Central memory CD4-positive, alpha-beta T cell (primary cell): Measurements from ENCODE around the gene PFDN2.

Experiments used
- DNase-seq: peaks from one replicate; pipeline ENCODE4 v3.0.0; 2022
- total RNA-seq, 3 experiments: gene quantifications; one replicate each; lab custom pipeline; 2026; lab: John Stamatoyannopoulos, UW

The PFDN2 gene, protein sequence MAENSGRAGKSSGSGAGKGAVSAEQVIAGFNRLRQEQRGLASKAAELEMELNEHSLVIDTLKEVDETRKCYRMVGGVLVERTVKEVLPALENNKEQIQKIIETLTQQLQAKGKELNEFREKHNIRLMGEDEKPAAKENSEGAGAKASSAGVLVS
- 8.7 to 75.4 (median 13.4) reads per million in 3 experiments for total RNA-seq

DNA sequence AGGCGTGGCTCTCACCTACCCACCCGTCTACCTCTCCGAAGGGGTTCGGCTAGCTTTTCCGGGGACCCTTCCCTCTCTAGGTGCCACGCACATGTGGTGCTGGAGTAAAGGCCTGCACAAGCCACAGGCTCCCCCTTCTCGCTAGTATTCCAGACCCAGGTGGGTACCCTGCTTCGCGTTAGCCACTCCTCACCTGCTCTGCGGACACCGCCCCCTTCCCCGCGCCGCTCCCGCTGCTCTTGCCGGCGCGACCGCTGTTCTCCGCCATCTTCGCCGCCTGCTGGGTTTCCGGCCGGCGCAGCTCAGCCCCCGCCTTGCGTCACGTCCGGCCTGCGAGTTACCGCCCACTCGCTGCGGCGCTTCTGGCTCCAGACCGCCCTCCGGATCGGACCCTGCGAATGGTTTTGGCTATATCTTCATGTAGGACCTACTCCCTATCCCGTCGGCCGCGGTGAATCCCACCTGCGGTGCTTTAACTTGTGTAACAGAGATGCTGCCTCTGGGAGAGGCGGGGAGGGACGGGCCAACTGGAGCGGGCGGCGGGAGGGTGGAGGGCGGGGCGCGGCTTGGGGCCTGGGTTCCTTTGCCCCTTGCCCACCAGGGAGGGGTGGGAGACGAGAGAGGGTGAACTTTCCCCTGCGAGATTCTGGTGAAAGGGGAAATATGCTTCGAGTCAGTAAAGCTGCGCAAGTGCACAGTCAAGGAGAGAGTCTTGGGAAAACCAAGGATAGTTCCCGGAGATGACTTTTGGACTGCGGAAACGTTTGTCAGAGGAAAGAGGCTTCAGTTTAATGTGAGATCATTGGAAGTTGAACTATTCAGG is at the start of gene PFDN2, which contains the start of gene NIT1:
Gene PFDN2, minus strand, starts transcription at position 279 of the 823 bp plus-strand sequence. Its CDS starts 11 bp downstream, at position 268.
Gene NIT1, plus strand, starts transcription at position 347 of the 823 bp plus-strand sequence. Its CDS starts 72 bp downstream, at position 419.
- peak; percentile 83 for DNase-seq

DNA sequence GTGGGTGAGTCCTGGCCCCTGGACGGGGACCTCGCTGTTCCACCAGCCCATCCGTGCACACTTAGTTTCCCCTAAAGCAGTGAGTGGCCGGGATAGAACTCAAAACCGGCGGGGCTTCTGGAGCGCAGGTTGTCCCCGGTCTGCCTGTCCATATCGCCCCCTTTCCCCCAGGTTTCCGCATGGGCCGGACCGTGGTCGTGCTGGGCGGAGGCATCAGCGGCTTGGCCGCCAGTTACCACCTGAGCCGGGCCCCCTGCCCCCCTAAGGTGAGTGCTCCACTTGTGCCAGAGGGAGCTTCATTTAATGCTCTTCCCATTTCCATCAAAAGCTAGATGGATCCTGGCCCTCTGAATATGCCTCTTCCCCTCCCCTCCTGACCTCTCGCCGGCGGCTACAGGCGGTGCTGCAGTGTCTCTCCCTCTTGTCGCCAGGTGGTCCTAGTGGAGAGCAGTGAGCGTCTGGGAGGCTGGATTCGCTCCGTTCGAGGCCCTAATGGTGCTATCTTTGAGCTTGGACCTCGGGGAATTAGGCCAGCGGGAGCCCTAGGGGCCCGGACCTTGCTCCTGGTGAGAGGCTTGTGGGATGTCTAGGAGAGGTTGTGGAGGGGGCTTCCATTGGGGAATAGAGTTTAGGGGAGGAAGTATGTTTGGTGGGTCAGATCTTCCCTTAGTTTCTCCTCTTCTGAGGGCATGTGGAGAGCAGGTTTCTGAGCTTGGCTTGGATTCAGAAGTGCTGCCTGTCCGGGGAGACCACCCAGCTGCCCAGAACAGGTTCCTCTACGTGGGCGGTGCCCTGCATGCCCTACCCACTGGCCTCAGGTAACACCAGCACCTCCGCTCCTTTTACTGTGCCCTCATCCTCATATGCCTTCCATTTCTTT is 49.1 kb upstream of the PFDN2 start:
- no peak for DNase-seq

DNA sequence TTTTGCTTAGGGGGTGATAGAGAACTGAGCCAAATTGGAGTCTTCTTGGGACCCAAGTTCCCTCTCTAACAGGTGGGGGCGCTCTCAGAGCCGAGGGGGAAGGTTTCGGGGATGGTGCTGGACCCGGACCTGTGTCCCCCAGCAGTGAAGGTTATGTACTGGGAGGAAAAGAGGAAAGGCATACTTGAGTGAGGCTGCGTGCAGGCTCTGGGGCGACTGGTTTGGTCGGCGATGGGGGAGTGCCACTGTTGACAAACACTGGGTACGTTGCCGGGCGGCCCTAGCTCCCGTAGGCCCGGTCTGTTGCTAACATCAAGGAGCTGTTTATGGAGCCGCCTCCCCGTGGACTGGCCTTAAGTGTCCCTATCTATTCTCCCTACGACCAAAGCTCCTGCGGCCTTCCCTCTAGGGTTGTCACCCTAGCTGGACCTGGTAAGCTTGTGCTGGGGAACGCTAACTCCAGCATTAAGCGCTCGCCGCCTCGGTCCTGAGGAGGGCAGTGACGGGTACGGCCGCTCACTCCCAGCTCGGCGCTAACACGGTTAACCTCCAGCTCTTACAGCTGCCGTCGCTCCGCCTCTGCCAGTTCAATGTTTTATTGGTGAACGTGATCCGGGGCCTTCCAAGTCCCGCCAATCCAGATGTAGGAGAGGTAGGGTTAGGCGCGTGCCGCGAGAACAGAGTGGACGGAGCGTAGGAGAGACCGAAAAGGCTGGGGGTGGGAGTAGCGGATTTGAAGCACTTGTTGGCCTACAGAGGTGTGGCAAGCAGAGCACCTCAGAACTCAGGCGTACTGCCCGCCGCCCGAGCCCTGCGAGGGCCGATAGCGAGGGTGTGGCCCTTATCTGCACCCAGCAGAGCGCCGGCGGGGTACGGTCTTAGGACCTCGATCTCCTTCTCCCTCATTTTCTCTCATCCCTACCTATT is 48.2 kb upstream of the PFDN2 start, which contains the start of gene PPOX:
Gene PPOX, plus strand, starts transcription at position 685 of the 927 bp plus-strand sequence. CDS start 422 bp downstream, outside the sequence.
- peak; percentile 96 for DNase-seq

DNA sequence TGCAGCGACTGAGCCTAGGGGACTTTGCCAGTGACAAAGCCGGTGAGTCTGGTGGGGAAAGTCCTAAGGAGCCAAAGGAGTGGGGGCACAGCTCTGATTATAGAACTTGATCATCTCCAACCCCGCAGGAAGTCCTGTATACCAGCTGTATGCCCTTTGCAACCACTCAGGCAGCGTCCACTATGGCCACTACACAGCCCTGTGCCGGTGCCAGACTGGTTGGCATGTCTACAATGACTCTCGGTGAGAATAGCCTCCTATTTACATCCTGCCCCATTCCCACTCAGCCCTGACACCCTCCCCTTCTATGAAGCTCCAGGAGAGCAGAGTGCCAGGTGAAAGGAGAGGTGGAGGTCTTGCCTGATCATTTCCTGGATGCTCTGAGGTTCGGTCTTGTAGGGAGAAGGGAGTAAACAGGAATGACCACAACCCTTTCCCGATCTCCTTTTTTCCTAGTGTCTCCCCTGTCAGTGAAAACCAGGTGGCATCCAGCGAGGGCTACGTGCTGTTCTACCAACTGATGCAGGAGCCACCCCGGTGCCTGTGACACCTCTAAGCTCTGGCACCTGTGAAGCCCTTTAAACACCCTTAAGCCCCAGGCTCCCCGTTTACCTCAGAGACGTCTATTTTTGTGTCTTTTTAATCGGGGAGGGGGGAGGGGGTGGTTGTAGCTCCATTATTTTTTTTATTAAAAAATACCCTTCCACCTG is 47.2 kb upstream of the PFDN2 start:
- no peak for DNase-seq

DNA sequence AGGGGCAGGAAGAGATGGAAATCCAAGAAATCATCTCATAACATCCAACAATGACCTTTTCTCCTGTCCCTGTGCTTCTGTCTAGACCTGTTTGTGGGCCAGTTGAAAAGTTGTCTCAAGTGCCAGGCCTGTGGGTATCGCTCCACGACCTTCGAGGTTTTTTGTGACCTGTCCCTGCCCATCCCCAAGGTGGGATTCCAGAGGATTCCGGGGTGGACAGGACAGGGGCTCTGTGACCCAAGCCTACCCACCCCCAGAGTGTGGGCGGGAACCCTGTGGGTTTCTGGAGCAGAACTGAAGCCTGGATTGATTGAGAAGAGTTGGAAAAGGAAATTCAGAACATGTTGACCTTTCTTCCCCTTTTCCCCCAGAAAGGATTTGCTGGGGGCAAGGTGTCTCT is 46.0 kb upstream of the PFDN2 start:
- no peak for DNase-seq

DNA sequence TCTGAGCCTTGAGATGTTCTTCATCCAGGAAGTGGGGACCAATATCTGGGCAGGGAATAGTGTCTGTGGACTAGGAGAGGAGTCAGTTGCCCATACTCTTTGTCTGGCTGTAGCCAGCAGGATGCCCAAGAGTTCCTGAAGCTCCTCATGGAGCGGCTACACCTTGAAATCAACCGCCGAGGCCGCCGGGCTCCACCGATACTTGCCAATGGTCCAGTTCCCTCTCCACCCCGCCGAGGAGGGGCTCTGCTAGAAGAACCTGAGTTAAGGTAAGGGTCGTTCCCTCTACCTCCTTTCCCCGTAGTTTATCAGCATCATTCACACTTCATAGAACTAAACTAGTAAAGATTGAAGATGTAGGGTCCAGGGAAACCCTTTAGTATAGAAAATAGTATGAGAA is 45.0 kb upstream of the PFDN2 start:
- no peak for DNase-seq

DNA sequence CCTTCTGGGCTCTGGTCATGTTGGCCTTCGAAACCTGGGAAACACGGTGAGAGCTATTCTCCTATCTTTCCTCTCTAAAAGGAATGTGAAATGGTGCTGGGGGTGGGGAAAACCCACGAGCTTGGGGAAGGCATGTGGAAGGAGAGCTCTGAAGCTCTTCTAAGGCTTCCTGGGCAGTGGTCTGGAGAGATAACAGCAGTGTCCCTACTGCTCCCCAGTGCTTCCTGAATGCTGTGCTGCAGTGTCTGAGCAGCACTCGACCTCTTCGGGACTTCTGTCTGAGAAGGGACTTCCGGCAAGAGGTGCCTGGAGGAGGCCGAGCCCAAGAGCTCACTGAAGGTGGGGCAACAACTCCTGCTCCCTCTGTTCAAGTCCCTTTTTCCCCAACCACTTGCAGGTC is 44.2 kb upstream of the PFDN2 start:
- no peak for DNase-seq

DNA sequence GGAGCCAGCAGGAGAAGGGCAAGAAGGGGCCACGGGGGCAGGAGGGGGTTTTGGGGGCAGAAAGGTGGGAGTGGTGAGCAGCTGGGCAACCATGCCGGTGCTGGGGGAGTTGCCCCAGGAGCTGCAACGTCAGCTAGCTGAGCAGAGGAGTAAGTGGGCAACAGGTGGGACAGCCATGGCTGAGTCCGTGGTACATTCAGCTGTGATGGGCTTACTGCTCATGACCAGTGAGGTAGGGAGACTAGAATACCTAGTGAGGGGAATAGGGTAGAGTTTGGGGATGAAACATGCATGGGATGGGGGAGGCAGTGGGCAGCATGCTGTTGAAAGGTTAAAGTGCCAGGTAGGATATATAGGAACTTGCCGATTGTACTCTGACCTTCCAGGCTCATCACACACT is 43.8 kb upstream of the PFDN2 start:
- no peak for DNase-seq

DNA sequence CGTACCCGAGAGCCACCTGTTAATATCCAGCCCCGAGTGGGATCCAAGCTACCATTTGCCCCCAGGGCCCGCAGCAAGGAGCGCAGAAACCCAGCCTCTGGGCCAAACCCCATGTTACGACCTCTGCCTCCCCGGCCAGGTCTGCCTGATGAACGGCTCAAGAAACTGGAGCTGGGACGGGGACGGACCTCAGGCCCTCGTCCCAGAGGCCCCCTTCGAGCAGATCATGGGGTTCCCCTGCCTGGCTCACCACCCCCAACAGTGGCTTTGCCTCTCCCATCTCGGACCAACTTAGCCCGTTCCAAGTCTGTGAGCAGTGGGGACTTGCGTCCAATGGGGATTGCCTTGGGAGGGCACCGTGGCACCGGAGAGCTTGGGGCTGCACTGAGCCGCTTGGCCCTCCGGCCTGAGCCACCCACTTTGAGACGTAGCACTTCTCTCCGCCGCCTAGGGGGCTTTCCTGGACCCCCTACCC is 42.9 kb upstream of the PFDN2 start:
- no peak for DNase-seq

DNA sequence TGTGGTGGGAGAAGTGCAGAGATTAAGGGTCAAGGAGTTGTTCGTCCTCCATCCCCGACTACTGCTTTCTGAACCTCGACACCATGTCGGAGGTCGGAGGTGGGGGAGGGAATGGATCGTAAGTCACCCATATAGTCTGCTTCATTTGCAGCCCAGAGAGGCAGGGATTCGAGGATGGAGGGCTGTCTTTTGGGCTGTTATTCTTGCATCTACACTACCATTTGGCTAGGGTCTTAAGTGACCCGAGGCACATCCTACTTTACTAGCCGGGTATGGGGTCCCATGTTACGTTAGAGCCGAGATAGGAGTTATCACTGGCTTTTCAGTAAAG is 42.0 kb upstream of the PFDN2 start:
- DNase-seq = no peak

DNA sequence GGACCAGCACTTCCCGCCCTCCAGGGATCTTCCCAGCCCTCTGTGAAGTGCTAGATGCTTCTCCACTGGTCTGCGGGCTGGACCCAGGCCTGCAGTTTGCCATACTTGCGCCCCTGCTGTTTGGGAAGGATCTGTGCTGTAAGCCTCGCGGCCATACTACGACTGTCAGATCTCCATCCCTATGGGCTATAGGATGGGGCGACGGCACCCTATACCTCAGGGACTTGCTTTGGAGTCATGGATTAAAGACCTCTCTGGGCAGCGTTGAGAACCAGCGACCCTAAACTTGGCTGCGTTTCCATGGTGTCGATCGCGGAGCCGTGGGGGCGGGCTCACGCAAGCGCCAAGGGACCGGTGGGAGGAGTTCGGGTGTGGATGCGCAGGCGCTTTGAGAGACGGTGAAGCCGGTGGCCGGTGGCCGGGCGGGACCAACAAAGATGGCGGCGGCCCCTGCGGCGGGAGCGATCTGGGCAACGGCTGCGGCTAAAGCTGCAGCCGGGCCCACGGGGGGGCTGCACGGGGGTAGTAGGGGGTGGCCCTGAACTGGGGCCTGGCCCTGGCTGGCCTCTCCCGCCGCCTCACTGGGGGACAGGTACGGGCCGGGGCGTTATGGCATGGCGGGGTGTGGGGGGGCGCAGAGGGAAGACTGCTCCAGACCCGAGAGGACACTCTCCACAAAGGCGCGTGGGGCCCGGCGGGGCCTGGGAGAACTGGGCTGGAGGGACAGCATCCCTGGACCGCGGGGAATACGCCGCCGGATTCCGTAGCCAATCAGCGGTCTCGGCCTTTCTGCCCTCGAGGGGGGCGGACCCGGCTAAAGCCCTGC is 41.5 kb upstream of the PFDN2 start, which contains the start of gene USP21:
Gene USP21, plus strand, starts transcription at position 414 of the 826 bp plus-strand sequence. CDS start 1,141 bp downstream, outside the sequence.
- peak; percentile 90 for DNase-seq

DNA sequence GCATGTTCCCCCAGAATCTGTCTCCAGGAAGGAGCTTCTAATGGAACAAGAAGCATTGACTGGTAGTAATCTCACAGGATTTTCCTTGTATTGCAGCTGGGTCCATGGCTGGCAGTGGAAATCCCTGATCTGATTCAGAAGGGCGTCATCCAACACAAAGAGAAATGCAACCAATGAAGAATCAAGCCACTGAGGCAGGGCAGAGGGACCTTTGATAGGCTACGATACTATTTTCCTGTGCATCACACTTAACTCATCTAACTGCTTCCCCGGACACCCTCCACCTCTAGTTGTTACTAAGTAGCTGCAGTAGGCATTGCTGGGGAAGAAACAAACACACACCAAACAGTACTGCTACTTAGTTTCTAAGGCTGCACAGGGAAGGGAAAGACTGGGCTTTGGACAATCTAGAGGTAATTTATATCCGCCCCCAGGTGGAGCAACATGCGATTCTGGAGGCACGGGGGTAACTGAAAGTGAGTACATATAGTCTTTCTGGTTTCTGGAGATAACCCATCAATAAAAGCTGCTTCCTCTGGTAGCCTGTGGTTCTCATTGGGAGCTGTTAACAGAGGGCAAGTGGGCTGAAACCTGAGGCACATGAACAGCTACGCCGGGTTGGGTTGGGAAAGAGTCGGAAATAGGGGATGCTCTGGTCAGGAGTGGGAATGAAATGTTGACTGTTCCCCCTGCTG is 40.6 kb upstream of the PFDN2 start:
- no peak for DNase-seq

DNA sequence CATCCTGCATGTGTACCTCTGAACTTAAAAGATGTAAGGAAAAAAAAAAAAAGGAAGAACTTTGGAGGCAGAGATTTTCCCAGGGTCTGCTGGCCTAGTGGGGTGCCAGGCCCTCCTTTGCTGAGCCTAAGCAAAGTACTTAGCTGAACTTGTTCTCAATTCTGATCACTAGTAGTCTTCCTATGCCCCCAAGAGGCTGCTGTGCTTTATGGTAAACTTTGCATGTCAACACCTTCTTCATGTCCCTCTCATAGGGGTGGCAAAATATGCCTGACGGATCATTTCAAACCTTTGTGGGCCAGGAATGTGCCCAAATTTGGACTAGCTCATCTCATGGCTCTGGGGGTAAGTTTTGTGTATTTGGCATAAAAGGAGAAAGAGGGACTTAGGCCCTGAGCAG is 40.0 kb upstream of the PFDN2 start:
- DNase-seq = no peak

DNA sequence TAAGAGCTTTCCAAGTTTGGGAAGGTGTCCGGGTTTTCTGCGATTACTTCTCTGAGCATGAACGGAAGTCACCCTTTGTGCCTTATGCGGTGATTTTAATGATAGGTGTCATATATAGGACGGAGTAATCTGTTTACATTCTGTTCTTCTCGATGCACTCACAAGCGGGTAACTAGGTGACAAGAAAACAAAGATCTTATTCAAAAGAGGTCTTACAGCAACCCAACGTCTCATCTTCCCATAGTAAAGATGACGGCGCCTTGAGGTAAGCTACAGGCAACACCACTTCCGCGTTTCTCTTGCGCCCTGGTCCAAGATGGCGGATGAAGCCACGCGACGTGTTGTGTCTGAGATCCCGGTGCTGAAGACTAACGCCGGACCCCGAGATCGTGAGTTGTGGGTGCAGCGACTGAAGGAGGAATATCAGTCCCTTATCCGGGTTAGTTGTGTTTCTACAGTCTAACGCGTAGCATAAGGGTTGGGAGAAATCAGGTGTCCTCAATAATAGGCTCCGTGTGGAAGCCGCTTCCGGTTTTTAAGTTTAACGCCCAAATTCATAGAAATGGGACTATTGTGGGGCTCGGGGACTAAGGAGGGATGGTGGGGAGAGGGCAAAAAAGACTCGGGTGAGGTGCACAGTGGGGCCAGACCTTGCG is 36.0 kb upstream of the PFDN2 start, which contains the start of gene UFC1:
Gene UFC1, plus strand, starts transcription at position 297 of the 656 bp plus-strand sequence. Its CDS starts 20 bp downstream, at position 317.
- peak; percentile 90 for DNase-seq

DNA sequence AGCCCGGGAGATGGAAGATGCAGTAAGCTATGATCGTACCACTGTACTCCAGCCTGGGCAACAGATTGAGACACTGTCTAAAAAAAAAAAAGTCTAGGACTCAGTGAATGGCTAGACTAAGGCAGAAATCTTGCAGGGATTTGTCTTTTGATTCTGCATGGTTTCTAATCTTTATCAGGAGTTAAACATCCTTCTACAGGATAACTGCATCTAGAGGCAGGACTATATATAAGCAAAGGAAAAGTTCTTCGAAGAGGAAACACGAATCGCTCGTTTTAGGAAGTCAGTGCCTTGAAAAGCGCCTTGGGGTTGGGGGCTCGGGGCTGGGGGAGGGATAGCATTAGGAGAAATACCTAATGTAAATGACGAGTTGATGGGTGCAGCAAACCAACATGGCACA is 35.3 kb upstream of the PFDN2 start:
- DNase-seq = no peak

DNA sequence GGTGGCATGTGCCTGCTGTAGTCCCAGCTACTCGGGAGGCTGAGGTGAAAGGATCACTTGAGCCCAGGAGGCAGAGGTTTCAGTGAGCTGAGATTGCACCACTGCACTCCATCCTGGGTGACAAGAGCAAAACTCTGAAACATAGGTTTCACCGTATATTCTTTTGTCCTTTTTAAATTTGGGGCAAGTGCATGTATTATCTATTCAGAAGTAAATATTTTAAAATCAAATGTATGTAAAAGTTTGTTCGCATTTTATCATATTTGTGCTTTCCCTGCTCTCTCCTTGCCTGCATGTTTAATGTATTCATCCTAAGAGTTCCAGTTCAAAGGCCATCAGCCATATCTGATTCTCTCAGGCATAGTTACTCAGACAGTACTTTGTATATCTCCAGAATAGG is 28.0 kb upstream of the PFDN2 start:
- DNase-seq = no peak

DNA sequence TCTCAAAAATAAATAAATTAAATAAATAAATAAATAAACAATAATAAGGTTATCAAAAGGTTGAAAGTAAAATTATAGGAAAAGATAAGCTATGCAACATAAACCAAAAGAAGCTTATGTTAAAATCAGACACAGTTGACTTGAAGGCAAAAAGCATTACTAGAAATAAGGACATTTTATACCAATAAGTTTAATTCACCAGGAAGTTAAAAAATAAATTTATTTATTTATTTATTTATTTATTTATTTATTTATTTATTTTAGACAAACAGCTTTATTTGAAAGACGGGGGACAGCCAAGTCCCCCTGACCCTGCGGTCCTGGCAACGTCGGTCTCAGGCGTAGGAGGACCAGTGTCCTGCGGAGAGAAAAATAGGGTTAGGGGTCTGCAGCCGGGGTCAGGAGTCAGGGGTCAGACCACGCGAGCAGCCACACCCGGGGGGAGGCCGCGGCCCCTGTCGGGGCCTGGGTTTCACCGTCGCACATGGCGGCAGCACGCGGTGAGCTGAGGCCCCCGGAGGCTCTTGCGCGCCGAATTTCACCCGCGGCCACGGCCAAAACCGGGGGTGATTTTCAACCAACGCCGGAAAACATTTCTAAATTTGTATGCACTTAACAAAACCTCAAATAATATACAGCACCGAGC is 23.0 kb upstream of the PFDN2 start:
- no peak for DNase-seq

DNA sequence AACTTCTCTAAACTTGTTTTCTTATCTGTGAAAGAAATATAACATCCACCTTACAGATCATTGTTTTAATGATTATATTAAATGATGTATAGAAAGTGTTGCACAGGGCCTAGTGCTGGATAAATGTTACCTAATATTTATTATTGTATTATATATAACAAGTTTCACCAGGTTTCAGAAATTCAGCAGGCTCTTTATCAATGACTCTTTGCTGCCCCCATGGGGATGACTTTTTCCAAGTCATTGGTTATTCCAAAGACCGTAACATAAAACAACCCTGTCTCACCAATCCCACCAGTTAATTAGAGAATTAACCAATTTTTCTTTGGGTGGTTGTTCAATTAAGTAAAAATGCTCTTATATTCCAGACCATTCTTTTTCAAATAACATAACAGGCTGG is 21.9 kb upstream of the PFDN2 start:
- DNase-seq = peak; percentile 37
